GM12878 (cell line): ENCODE measurements around the gene LSAMP. TPM values are rescaled to one million over a fixed set of nuclear protein-coding genes. Genes with fewer than 3 reads are reported as not detected.

Experiments
- ATF7 ChIP-seq: fragments of 450-650 bp; IDR thresholded peaks from 2 replicates; pipeline ENCODE4 v1.6.1; 2016; ENCODE audit warnings: low read depth, mild to moderate bottlenecking
- BMI1 ChIP-seq: fragments of 450-650 bp; IDR thresholded peaks from 2 replicates; pipeline ENCODE4 v1.6.1; 2016; ENCODE audit warnings: mild to moderate bottlenecking, moderate library complexity, borderline replicate concordance
- CHD2 ChIP-seq: IDR thresholded peaks from 2 replicates; pipeline ENCODE4 v1.6.1; 2011; ENCODE audit warnings: low read depth, low read length, improper control_type of control experiment, borderline replicate concordance
- CHD4 ChIP-seq: fragments of 200-600 bp; sonication (generic); IDR thresholded peaks from 2 replicates; pipeline ENCODE4 v1.6.1; 2016; ENCODE audit warnings: mild to moderate bottlenecking
- CREB1 ChIP-seq: IDR thresholded peaks from 2 replicates; pipeline ENCODE4 v1.6.1; 2012; ENCODE audit warnings: low read depth, mild to moderate bottlenecking, inconsistent platforms
- CTCF ChIP-seq, 3 experiments: IDR thresholded peaks in 2 of 3; conservative IDR thresholded peaks in 1 of 3; 2 replicates each; pipeline ENCODE4 v1.5.1; 2011; ENCODE audit warnings: low read depth in 3 of 3, low read length in 3 of 3, mild to moderate bottlenecking in 3 of 3, control low read depth in 2 of 3, moderate library complexity in 2 of 3, inconsistent platforms in 1 of 3, mixed read lengths in 1 of 3; ENCODE audit not compliant: control insufficient read depth in 2 of 3, insufficient read depth in 1 of 3; ENCODE audit errors: extremely low read depth in 1 of 3
- E2F4 ChIP-seq: IDR thresholded peaks from 2 replicates; pipeline ENCODE4 v1.6.1; 2012; ENCODE audit warnings: low read depth, low read length, improper control_type of control experiment
- E2F8 ChIP-seq: fragments of 450-650 bp; IDR thresholded peaks from 2 replicates; pipeline ENCODE4 v1.6.1; 2018; ENCODE audit warnings: mild to moderate bottlenecking, low read depth, moderate library complexity; ENCODE audit not compliant: partially characterized antibody
- HCFC1 ChIP-seq: fragments of 150-350 bp; IDR thresholded peaks from 2 replicates; pipeline ENCODE4 v1.6.1; 2014; ENCODE audit warnings: low read length
- MTA2 ChIP-seq: fragments of 450-650 bp; IDR thresholded peaks from 2 replicates; pipeline ENCODE4 v1.6.1; 2016; ENCODE audit warnings: low read depth, mild to moderate bottlenecking, moderate library complexity
- MTA3 ChIP-seq: IDR thresholded peaks from 2 replicates; pipeline ENCODE4 v1.6.1; 2012; ENCODE audit warnings: low read length, inconsistent platforms, borderline replicate concordance
- RBBP5 ChIP-seq: fragments of 200-600 bp; sonication (generic); conservative IDR thresholded peaks from 2 replicates; pipeline ENCODE4 v1.6.1; 2016
- SIX5 ChIP-seq: IDR thresholded peaks from 2 replicates; pipeline ENCODE4 v1.6.1; 2011; ENCODE audit warnings: mild to moderate bottlenecking, low read depth, low read length, moderate library complexity; ENCODE audit not compliant: severe bottlenecking
- SPI1 ChIP-seq: IDR thresholded peaks from 2 replicates; pipeline ENCODE4 v1.6.1; 2011; ENCODE audit warnings: low read depth, mild to moderate bottlenecking, low read length, moderate library complexity, borderline replicate concordance; ENCODE audit not compliant: insufficient read depth
- WRNIP1 ChIP-seq: IDR thresholded peaks from 2 replicates; pipeline ENCODE4 v1.6.1; 2011; ENCODE audit warnings: low read depth, low read length, improper control_type of control experiment, borderline replicate concordance
- YBX1 ChIP-seq: fragments of 450-650 bp; IDR thresholded peaks from 2 replicates; pipeline ENCODE4 v1.6.1; 2016; ENCODE audit warnings: antibody characterized with exemption
- ZNF207 ChIP-seq: fragments of 450-650 bp; IDR thresholded peaks from 2 replicates; pipeline ENCODE4 v1.6.1; 2014; ENCODE audit warnings: antibody characterized with exemption, mild to moderate bottlenecking, borderline replicate concordance
- ZNF217 ChIP-seq: fragments of 450-650 bp; IDR thresholded peaks from 2 replicates; pipeline ENCODE4 v1.6.1; 2017; ENCODE audit warnings: antibody characterized with exemption, mild to moderate bottlenecking
- ZNF384 ChIP-seq: IDR thresholded peaks from 2 replicates; pipeline ENCODE4 v1.6.1; 2012; ENCODE audit warnings: low read depth, mild to moderate bottlenecking, low read length, improper control_type of control experiment, borderline replicate concordance
- polyA plus RNA-seq, 11 experiments: library from polyadenylated mRNA; depleted of rRNA in 4 of 11; unstranded in 6 of 11; stranded (reverse) in 5 of 11; fragments of >200 nt; fragmentation: Nextera tagmentation in 4 of 11; fragmentation: Illumina TruSeq in 1 of 11; extraction: Ambion mirVana in 4 of 11; extraction: Trizol in 1 of 11; gene quantifications; 1 replicate in 1 of 11; 2 replicates in 10 of 11; pipeline versions ENCODE4 v1.2.1 to v1.2.3, GENCODE V29; 2011 to 2016; ENCODE audit warnings: inconsistent platforms in 2 of 11, missing spikeins in 2 of 11, low read depth in 1 of 11
- total RNA-seq, 4 experiments: library from RNA; depleted of rRNA in 3 of 4; stranded (reverse); fragments of >200 nt in 3 of 4; fragmentation: Illumina TruSeq in 1 of 4; extraction: Trizol in 1 of 4; gene quantifications; 2 replicates each; pipeline versions ENCODE4 v1.2.1 to v1.2.3, GENCODE V29; 2013 to 2021

The LSAMP gene
- total and polyA plus RNA-seq, 10 of the 15 experiments (the other 5 are each of a cell fraction or from before 2014, with no cell fraction given), result 2.0 to 12.7 (median 6.5) TPM

- TF ChIP-seq E2F8 (no peak), ZNF384 (no peak), HCFC1 (no peak), MTA3 (no peak), BMI1 (no peak; the same call in 1 of the 2 replicates), CTCF (IDR thresholded peaks at IDR 0.05 in 2 of 3, conservative IDR thresholded peaks at IDR 0.05 in 1 of 3; ENCODE audit: control insufficient read depth in 2 of 3, extremely low read depth in 1 of 3, insufficient read depth in 1 of 3, low read depth in 3 of 3, low read length in 3 of 3) (no peak), CHD4 (no peak), MTA2 (peak; percentile 77; the same call in 1 of the 2 replicates), SPI1 (no peak), RBBP5 (no peak), ZNF207 (no peak), ATF7 (peak; percentile 96), CHD2 (no peak), CREB1 (peak; percentile 49; the same call in 1 of the 2 replicates), E2F4 (no peak), SIX5 (no peak), WRNIP1 (no peak), ZNF217 (no peak), YBX1 (no peak)
These were observed 103.4 kb downstream of the LSAMP start (continued) for GRCh38 chr3:116341899-116342298.
